ENCODE data around the gene MGRN1. TPM values are rescaled to one million over a fixed set of nuclear protein-coding genes. Genes with fewer than 3 reads are reported as not detected.

Gene MGRN1
- total and polyA plus RNA-seq, 12 donors, result 19.2 to 73.5 (median 40.8) TPM

- no peak for ATAC-seq
- Histone ChIP-seq H3K36me3 (no peaks in the 10 kb centered on the region), H3K4me1 (peaks cover 0 to 17% (median 3%) of the 10 kb centered on the region in 9 donors), H3K27me3 (peaks cover 0 to 9% (median 0%) of the 10 kb centered on the region in 7 donors), H3K4me3 (no peak overlapping the region), H3K27ac (no peak overlapping the region), H3K9me3 (no peaks in the 10 kb centered on the region)
- TF ChIP-seq CTCF (IDR thresholded peaks at IDR 0.05), result no peak
- DNase-seq, result no peak
- intact Hi-C loops (cut with DNase I), result no loop called here
- WGBS, 2 donors, result 78 to 84% methylated on average over 8 of the region's 8 CpGs
These were observed 25.1 kb upstream of the MGRN1 start for GRCh38 chr16:4599545-4599944.

DNA sequence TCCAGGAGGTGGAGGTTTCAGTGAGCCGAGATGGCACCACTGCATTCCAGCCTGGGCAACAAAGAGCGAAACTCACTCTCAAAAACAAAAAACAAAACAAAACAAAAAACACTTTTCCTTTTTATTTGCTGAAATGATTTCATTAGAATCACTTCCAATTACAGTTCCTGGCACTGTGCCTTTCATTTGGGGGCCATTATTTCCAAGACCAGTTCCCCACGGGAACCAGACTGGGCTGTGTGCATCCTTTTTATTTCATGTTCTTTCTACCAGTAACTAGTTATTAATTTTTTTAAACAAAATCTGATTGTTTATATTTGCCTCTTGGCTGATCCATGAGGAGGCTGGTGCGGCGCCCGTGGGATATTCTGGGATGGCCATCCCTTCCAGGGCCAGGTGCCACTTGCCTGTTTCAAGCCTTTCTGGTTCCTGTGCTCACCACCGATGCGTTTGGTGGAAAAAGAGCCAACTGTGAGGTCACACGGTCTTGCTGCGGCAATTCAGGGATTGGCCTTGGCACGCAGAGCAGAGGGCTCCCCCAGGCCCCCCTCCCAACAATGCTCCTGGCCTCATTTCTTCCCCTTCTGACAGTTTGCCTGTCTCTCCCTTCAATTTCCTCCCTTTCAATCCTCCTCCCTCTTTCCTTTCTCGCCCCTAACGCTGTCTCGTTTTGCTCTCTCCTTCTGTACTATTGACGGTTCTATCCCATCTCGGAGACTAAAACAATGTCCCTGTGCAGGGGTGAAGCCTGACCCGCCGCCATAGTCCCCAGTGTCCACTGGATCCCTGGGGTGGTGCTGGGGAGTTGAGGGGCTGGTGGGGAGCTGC is 23.4 kb upstream of the MGRN1 start:
- intact Hi-C loops (cut with DNase I), result no loop called here
- H3K4me1 ChIP-seq, result peaks cover 0 to 22% (median 3%) of the 10 kb centered on the region in 9 donors
- H3K9me3 ChIP-seq, result no peaks in the 10 kb centered on the region
- TF ChIP-seq CTCF (IDR thresholded peaks at IDR 0.05), result no peak
- 36 to 44% methylated on average over 18 of the region's 18 CpGs for WGBS, 2 donors
- no peak overlapping the region for H3K4me3 ChIP-seq
- H3K36me3 ChIP-seq, result no peaks in the 10 kb centered on the region
- ATAC-seq (peak in 5 of 8 donors; percentile 4 to 49 (median 16)), DNase-seq (no peak)
- no peak overlapping the region for H3K27ac ChIP-seq
- H3K27me3 ChIP-seq, result peaks cover 0 to 9% (median 0%) of the 10 kb centered on the region in 7 donors

DNA sequence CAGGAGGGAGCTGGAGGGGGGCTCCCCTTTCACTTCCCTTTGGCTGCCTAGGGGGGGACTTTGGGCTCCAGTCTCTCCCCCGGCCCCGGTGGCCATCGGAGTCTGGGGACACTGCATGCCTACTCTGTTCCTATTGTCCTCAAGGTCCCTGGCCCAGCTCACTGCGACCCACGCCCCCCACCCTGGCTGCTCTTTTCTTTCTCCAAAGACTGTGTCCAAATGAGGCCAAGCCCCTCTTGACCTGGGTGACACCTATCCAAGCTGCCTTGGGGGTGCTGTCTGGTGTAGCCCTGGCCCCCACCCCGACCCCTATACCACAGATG is 22.8 kb upstream of the MGRN1 start:
- Histone ChIP-seq H3K27me3 (peaks cover 0 to 9% (median 0%) of the 10 kb centered on the region in 7 donors), H3K9me3 (no peaks in the 10 kb centered on the region), H3K36me3 (peaks cover 0 to 2% (median 0%) of the 10 kb centered on the region in 9 donors), H3K4me1 (peaks cover 0 to 22% (median 3%) of the 10 kb centered on the region in 9 donors), H3K4me3 (no peak overlapping the region), H3K27ac (no peak overlapping the region)
- ATAC-seq (peak in 2 of 8 donors; percentile 3 to 6), DNase-seq (no peak)
- TF ChIP-seq CTCF (IDR thresholded peaks at IDR 0.05), result no peak
- WGBS, 2 donors, result 73 to 79% methylated on average over 6 of the region's 6 CpGs
- intact Hi-C loops (cut with DNase I), result no loop called here

DNA sequence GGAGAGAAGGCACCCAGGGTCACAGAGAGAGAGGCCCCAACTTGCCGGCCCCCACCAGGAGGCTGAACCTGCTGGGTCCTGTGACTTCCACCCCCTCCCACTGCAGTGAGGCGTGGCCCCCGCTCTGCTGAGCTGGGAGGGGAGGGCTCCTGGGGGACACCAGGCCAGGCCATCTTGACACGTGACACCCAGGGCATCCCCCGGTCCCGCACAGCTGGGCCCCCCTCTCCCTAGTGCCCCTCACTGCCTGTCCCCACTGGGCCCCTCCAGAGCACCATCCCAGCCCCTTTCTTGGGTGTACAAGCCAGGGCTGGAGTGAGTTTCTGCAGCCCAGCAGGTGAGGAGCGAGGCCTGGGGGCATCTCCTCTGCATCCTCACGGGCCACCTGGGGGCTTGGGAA is 22.3 kb upstream of the MGRN1 start:
- Histone ChIP-seq H3K27ac (no peak overlapping the region), H3K27me3 (peaks cover 0 to 9% (median 0%) of the 10 kb centered on the region in 7 donors), H3K4me1 (peaks cover 0 to 22% (median 3%) of the 10 kb centered on the region in 9 donors), H3K9me3 (no peaks in the 10 kb centered on the region), H3K4me3 (no peak overlapping the region), H3K36me3 (peaks cover 0 to 6% (median 0%) of the 10 kb centered on the region in 9 donors)
- DNase-seq (no peak), ATAC-seq (peak in 1 of 8 donors; percentile 21)
- 54 to 75% methylated on average over 7 to 8 of the region's 8 CpGs for WGBS, 2 donors
- intact Hi-C loops (cut with DNase I), result no loop called here
- TF ChIP-seq CTCF (IDR thresholded peaks at IDR 0.05), result no peak
